ENCODE data around the gene TAF3. TPM values are rescaled to one million over a fixed set of nuclear protein-coding genes. Genes with fewer than 3 reads are reported as not detected.

Gene TAF3
- polyA plus RNA-seq, 1 of the 3 experiments (the other 2 are of a cell fraction): 2.4 TPM

DNA sequence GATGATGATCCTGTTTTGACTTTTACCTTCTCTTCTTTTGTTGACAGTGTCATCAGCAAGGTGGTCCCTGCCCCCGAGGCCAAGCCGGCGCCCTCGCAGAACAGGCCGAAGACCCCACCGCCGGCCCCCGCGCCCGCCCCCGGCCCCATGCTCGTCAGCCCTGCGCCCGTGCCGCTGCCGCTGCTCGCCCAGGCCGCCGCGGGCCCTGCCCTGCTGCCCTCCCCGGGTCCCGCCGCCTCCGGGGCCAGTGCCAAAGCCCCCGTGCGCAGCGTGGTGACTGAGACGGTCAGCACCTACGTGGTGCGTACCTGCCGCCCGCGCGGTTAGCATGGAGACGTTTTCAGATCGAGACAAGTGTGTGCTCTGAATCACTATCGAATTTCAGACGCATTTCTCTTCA is 190.7 kb downstream of the TAF3 start:
- WGBS (ENCODE audit: low lambda C conversion rate): 96% methylated on average over 38 of the region's 38 CpGs
- TF ChIP-seq, protein P1, sequence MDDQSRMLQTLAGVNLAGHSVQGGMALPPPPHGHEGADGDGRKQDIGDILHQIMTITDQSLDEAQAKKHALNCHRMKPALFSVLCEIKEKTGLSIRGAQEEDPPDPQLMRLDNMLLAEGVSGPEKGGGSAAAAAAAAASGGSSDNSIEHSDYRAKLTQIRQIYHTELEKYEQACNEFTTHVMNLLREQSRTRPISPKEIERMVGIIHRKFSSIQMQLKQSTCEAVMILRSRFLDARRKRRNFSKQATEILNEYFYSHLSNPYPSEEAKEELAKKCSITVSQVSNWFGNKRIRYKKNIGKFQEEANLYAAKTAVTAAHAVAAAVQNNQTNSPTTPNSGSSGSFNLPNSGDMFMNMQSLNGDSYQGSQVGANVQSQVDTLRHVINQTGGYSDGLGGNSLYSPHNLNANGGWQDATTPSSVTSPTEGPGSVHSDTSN (IDR thresholded peaks at IDR 0.05): no peak
- TF ChIP-seq TAF1 (IDR thresholded peaks at IDR 0.05; ENCODE audit: borderline replicate concordance, low read depth, low read length): no peak
- CTCF ChIA-PET: no interaction called here
- no peak overlapping the region for H3K27ac ChIP-seq (ENCODE audit: low read depth in 2 of 2, low read length in 1 of 2)
- H3F3A ChIP-seq (replicated peaks; ENCODE audit: insufficient read depth): no peaks in the 10 kb centered on the region
- no peaks in the 10 kb centered on the region for H3K4me1 ChIP-seq (ENCODE audit: control insufficient read depth in 1 of 2, insufficient read depth in 2 of 2, low read depth in 1 of 2, low read length in 1 of 2)
- peaks cover 6 to 8% of the 10 kb centered on the region in 2 experiments for H3K36me3 ChIP-seq (replicated peaks in 1 of 2; ENCODE audit: control insufficient read depth in 1 of 2, insufficient read depth in 2 of 2, low read length in 1 of 2)
- no peak overlapping the region for H2AFZ ChIP-seq (ENCODE audit: low read depth)
- no peaks in the 10 kb centered on the region for H3K9me2 ChIP-seq
- no peak overlapping the region for H3K4me3 ChIP-seq (ENCODE audit: low read depth in 2 of 2, low read length in 1 of 2)
- H3K9ac ChIP-seq: no peak overlapping the region
- no peak for DNase-seq
- no peak overlapping the region for H3K4me2 ChIP-seq
- peaks cover 11% of the 10 kb centered on the region; the same call in 1 of the 2 replicates for H3K9me3 ChIP-seq
- H3K27me3 ChIP-seq (ENCODE audit: insufficient read depth): no peaks in the 10 kb centered on the region
- POLR2A ChIA-PET: no interaction called here
- no peaks in the 10 kb centered on the region for H3K79me2 ChIP-seq (ENCODE audit: insufficient read depth)
- H4K20me1 ChIP-seq (ENCODE audit: insufficient read depth): no peaks in the 10 kb centered on the region

DNA sequence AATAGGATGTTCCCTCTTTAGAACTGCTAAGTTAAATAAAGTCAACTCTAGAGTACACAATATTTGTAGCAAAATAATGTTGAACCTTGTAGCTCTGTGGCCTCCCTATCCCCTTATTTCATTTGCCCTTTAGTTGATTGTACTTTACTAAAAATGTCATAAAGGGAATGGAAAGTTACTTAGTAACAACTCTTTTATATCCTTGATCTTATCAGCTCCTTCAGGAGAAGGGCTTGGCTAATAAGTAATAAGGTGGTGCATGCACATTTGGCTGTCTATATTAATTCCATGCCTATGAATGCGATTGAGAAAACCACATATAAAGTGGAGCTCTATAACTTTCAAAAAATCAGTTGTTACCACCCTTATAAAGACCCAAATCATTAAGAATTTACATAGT is 194.7 kb downstream of the TAF3 start:
- DNase-seq: no peak
- no peak overlapping the region for H3K4me3 ChIP-seq (ENCODE audit: low read depth in 2 of 2, low read length in 1 of 2)
- H3K27me3 ChIP-seq (ENCODE audit: insufficient read depth): no peaks in the 10 kb centered on the region
- peaks cover under 1% of the 10 kb centered on the region for H3F3A ChIP-seq (replicated peaks; ENCODE audit: insufficient read depth)
- 77% methylated on average over 1 of the region's 1 CpG for WGBS (ENCODE audit: low lambda C conversion rate)
- H3K4me2 ChIP-seq: no peak overlapping the region
- H3K79me2 ChIP-seq (ENCODE audit: insufficient read depth): no peaks in the 10 kb centered on the region
- no peak overlapping the region for H3K27ac ChIP-seq (ENCODE audit: low read depth in 2 of 2, low read length in 1 of 2)
- no peak overlapping the region for H3K9ac ChIP-seq
- H3K36me3 ChIP-seq (replicated peaks in 1 of 2; ENCODE audit: control insufficient read depth in 1 of 2, insufficient read depth in 2 of 2, low read length in 1 of 2): peaks cover 14 to 20% of the 10 kb centered on the region in 2 experiments
- H3K4me1 ChIP-seq (ENCODE audit: control insufficient read depth in 1 of 2, insufficient read depth in 2 of 2, low read depth in 1 of 2, low read length in 1 of 2): peaks cover 0 to 5% of the 10 kb centered on the region in 2 experiments; a peak in 1 of 4 replicates
- no peak overlapping the region for H2AFZ ChIP-seq (ENCODE audit: low read depth)
- ChIA-PET CTCF (no interaction called here), POLR2A (no interaction called here)
- TF ChIP-seq YY1 (IDR thresholded peaks at IDR 0.05; ENCODE audit: low read depth): no peak
- TF ChIP-seq, protein P2, sequence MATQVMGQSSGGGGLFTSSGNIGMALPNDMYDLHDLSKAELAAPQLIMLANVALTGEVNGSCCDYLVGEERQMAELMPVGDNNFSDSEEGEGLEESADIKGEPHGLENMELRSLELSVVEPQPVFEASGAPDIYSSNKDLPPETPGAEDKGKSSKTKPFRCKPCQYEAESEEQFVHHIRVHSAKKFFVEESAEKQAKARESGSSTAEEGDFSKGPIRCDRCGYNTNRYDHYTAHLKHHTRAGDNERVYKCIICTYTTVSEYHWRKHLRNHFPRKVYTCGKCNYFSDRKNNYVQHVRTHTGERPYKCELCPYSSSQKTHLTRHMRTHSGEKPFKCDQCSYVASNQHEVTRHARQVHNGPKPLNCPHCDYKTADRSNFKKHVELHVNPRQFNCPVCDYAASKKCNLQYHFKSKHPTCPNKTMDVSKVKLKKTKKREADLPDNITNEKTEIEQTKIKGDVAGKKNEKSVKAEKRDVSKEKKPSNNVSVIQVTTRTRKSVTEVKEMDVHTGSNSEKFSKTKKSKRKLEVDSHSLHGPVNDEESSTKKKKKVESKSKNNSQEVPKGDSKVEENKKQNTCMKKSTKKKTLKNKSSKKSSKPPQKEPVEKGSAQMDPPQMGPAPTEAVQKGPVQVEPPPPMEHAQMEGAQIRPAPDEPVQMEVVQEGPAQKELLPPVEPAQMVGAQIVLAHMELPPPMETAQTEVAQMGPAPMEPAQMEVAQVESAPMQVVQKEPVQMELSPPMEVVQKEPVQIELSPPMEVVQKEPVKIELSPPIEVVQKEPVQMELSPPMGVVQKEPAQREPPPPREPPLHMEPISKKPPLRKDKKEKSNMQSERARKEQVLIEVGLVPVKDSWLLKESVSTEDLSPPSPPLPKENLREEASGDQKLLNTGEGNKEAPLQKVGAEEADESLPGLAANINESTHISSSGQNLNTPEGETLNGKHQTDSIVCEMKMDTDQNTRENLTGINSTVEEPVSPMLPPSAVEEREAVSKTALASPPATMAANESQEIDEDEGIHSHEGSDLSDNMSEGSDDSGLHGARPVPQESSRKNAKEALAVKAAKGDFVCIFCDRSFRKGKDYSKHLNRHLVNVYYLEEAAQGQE (IDR thresholded peaks at IDR 0.05; ENCODE audit: low read depth, low read length): no peak
- no peak for TF ChIP-seq SMC3 (IDR thresholded peaks at IDR 0.05; ENCODE audit: low read depth, low read length)
- no peak for TF ChIP-seq TAF1 (IDR thresholded peaks at IDR 0.05; ENCODE audit: borderline replicate concordance, low read depth, low read length)
- no peak for TF ChIP-seq FOXJ3 (CRISPR knock-in tag; IDR thresholded peaks at IDR 0.05)
- TF ChIP-seq NRF1 (IDR thresholded peaks at IDR 0.05; ENCODE audit: low read depth, low read length): no peak
- TF ChIP-seq RCOR1 (IDR thresholded peaks at IDR 0.05; ENCODE audit: low read length): no peak
- no peak for TF ChIP-seq TEAD4 (IDR thresholded peaks at IDR 0.05; ENCODE audit: borderline replicate concordance, insufficient read depth)
- no peak for TF ChIP-seq EP300 (IDR thresholded peaks at IDR 0.05; ENCODE audit: borderline replicate concordance in 1 of 2, low read depth in 1 of 2, low read length in 1 of 2)
- no peak for TF ChIP-seq MXI1 (IDR thresholded peaks at IDR 0.05; ENCODE audit: low read depth, low read length)
- no peak for TF ChIP-seq CHD2 (IDR thresholded peaks at IDR 0.05; ENCODE audit: low read length, partially characterized antibody)
- H3K9me2 ChIP-seq: no peaks in the 10 kb centered on the region
- no peaks in the 10 kb centered on the region for H3K9me3 ChIP-seq
- H4K20me1 ChIP-seq (ENCODE audit: insufficient read depth): no peaks in the 10 kb centered on the region
